Measurements from ENCODE around the gene OBP2A.

OBP2A gene

DNA sequence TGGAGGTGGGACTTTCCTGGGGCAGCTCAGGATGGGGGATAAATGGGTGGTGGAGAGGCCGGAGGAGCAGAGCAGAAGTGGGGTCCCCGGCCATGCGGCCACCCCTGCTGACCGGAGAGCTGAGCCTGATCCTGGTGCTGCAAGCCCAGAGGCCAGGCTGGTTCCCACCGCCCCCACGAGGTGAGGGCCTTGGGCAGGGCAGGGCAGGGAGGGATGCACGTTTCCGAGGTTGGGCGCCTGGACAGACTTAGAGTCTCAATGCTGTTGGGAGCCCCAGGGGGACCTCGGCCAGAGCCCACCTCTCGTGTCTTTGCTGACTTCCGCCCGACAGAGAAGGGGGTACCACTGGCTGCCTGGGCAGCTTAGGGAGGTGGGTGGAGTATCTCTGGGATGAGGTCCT lies 5.5 kb downstream of the OBP2A start:
- no peak for DNase-seq (ENCODE audit: low read depth in 3 of 3)

DNA sequence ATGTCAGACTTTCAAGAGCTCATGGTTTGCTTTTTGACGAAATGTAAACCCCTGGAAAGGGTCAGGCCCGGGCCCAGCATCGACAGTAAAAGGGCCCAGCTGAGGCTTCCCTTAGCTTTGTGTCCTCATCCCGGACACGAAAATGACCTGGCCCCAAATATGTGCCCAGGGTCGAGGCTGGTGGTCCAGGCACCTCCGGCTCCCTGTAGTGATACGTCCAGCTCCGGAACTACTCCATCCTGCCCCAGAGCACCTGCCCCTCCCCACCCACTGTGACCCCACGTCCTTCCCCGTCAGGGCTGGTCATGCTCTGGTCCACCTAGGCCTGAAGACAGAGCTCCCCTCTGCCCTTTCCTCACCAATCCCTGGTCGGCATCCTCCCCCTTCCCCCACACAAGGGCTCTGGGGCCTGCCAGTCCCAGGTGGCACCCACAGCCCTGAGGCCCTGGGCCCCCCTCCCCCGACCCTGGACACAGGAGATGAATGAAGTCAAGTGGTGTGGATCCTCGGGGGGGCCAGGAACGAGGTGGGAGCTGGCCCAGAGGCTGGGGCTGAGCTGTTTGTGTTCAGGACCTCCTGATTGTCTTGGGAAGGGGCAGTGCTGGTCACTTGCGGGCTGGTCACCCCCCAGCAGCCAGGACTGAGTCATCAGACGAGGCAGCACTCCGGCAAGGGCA lies 6.2 kb downstream of the OBP2A start:
- no peak for DNase-seq (ENCODE audit: low read depth in 3 of 3)

DNA sequence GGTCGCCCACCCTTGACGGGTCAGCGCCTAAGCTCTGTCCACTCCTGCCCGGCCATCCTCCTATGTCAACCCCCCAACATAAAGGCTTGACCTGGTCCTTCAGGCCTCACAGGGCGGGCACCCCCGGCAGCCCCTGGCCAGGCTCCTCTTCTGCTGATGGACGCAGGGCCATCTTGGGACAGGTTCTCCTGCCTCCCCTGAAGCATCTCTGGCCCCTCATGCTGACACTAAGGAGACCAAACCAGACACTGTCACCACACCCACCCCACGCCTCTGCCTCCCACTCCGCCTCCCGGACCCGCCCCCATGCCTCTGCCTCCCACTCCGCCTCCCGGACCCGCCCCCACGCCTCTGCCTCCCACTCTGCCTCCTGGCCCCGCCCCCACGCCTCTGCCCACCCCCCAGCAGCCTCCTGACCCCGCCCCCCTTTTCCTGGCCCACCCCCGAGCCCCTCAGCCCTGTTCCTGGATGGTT lies 6.8 kb downstream of the OBP2A start:
- DNase-seq (ENCODE audit: low read depth in 3 of 3): no peak

DNA sequence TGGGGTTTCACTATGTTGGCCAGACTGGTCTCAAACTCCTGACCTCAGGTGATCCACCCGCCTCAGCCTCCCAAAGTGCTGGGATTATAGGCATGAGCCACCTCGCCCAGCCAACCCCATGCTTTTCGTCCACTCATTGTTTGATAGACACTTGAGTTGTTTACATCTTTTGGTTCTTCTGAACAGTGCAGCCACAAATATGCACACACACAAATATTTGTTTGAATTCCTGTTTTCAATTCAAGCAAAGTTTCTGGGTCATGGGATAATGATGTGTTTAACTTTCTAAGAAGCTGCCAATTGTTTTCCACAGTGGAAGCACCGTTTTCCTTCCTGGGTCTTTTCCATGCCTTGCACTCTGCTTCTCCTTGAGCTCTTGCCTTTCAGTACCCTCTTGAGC lies 8.8 kb downstream of the OBP2A start:
- no peak for DNase-seq (ENCODE audit: low read depth in 3 of 3)

DNA sequence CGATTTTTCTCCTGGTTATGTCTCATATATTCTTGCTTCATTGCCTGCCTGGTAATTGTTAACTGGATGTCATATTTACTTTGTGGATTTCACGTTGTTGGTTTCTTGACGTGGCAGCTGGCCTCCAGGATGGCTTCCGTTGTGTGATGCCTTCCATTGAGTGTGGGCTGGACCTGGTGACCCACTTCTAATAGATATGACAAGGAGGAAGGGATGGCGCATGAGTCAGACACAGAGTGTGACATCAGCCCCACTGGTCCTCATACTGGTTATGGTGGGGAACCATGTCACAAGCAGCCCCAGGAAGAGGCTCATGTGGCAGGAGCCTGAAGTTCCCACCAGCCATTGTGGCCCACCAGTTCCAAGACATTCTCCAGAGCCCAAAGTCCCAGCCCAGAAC lies 9.3 kb downstream of the OBP2A start:
- no peak for DNase-seq (ENCODE audit: low read depth in 3 of 3)

DNA sequence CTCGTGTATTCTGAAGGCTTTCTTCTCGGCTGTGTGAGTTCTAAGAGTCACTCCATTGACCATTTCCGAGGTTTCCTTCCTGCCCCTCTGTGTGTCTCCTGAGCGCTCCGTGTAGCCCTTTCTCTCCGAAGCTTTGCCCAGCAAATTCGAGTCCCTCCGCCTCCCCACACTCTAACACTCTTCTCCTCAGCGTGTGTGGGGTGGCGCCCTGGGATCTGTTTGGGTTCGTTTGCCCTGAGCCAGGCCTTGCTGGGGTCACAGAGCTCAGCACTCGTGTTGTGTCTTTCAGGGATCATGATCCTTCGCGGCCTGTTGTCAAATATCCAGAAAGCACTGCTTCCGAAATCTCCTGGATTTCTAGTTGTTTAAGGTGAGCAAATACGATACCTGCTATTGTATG lies 10.0 kb downstream of the OBP2A start:
- no peak for DNase-seq (ENCODE audit: low read depth in 3 of 3)

DNA sequence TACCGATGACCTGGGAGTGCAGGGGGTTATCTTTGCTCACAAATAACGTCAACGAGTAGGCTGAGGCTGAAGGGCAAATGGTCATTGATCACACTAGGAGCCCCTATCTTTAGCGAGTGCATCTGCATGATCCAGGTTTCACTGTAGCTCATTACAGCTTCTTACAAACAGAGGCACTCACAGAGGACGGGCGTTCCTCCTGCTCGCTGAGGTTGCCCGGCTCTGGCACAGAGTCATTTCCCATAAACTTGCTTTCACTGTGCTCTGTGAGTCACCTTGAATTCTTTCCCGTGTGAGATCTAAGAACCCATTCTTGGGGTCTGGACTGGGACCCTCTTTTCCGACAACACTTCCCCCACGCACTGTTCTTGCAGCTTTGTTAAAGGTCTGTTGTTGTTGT lies 13.7 kb downstream of the OBP2A start:
- no peak for DNase-seq (ENCODE audit: low read depth in 3 of 3)

DNA sequence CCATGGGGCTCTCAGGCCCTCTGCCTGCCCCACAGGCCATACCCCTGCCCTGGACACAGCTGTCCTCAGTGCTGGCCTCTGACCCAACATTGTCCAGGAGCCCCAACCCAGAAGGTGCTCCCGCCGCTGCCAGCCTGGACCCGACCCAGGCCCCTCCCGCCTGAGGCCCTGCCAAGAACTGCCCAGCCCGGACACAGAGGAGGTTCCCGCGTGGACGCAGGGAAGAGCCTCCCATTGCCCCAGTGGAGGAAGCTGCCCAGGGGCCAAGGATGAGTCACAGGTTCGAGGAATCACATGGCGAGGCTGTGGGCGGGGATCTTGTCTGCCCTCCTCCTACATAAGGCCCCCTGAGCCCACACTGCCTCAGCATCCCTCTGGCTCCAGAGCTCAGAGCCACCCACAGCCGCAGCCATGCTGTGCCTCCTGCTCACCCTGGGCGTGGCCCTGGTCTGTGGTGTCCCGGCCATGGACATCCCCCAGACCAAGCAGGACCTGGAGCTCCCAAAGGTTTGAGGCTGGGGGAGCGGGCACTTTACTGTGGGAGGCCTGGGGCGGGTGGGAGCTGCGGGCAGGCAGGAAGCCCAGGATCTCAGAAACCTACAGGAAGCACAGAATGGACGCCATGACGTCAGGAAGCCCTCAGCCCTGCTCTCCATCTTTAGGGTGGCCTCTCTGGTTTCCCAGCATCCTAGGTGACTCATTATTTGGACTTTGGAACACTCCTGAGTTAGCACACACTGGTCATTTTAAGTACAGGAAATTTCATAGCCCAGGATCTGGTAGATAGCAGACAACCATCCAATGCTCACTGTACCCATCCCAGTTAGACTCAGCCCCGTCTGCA lies 15.7 kb downstream of the OBP2A start, which contains the start of gene PAEP:
TSS of gene PAEP (plus strand) at position 366 of the 844 bp plus-strand sequence.
- no peak for DNase-seq (ENCODE audit: low read depth in 3 of 3)

DNA sequence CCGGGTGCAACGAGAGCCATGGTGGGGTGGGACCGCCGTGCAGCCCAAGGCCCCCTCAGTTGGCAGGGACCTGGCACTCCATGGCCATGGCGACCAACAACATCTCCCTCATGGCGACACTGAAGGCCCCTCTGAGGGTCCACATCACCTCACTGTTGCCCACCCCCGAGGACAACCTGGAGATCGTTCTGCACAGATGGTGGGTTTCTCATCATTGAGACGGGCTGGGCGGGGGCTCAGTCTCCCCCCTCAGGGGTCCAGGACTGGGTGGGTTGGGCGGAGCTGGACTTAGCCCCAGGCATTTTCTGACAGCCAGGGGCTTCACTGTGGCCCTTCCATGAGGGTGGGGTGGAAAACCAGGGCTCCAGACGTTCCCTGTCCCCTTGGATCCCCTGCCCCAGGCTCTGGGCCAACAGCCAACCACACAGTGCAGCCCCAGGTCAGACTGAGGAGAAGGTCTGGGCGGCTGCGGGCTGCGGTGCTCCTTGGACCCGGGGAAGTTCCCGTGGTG lies 16.4 kb downstream of the OBP2A start:
- no peak for DNase-seq (ENCODE audit: low read depth in 3 of 3)

DNA sequence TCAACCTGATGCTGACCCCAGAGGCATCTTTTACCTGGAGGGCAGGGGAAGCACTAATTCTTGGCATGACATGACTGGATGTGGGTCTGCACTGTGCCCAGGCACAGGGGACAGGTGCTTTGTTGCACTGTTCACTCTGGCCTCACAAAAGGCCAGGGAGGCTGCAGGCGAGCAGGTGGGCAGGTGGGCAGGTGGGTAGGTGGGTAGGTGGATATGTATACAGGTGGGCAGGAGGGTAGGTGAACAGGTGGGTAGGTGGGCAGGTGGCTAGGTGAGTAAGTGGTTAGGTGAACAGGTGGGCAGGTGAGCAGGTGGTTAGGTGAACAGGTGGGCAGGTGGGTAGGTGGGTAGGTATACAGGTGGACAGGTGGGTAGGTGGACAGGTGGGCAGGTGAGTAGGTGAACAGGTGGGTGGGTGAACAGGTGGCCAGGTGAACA lies 17.1 kb downstream of the OBP2A start:
- no peak for DNase-seq (ENCODE audit: low read depth in 3 of 3)

DNA sequence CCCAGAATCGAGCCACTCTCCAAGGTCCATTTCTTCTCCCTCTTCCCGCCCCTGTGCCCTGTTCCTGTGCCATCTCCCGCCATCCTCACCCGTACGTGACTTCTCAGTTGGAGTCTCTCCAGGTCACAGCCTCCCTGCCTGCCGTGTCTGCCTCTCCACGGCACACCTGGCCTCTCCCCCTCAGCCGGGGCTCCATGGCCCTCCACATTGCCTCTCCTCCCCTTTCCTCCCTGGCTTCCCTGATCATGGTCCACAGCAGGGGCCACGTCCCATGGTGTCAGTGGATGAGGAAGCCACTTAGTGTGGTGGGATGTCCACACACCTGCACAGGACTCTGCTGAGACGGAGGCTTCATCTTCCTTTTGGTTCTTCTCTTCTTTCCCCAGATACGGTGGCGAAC lies 17.9 kb downstream of the OBP2A start:
- DNase-seq (ENCODE audit: low read depth in 3 of 3): no peak

DNA sequence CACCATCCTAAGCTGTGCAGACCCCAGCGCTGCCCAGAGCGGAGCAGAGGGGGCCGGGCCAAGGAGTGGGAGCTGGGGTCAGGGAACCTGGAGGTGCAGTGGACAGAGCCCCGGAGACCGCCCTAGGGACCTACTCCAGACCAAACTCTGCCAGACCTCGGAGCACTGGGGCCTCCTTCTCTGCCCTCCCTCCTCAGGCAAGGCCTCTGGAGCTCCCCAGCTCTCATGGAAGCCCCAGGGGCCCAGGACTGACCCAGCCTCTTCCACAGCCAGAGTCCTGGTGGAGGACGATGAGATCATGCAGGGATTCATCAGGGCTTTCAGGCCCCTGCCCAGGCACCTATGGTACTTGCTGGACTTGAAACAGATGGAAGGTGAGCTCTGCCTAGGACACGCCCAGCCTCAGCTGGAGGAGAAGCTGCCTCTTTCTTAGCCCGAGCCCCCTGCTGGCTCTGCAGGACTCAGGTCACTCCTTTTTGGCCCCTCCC lies 19.3 kb downstream of the OBP2A start:
- DNase-seq (ENCODE audit: low read depth in 3 of 3): no peak

DNA sequence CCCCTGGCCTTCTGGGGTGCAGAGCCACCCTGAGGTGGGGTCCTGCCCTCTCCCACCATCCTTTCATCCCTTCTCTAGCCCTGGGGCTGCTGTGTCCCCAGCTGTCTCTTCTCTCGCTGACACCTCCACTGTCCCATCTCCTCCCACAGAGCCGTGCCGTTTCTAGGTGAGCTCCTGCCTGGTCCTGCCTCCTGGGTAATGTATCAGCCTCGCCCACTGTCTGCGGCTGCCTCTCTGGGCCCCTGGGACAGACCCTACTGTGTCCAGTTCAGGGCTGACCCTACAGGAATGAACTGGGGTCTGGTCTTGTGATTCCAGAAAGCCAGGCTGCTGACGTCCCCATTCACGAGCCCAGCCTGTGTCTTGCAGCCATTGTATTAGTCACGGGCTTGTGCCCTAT lies 19.7 kb downstream of the OBP2A start:
- DNase-seq (ENCODE audit: low read depth in 3 of 3): no peak

DNA sequence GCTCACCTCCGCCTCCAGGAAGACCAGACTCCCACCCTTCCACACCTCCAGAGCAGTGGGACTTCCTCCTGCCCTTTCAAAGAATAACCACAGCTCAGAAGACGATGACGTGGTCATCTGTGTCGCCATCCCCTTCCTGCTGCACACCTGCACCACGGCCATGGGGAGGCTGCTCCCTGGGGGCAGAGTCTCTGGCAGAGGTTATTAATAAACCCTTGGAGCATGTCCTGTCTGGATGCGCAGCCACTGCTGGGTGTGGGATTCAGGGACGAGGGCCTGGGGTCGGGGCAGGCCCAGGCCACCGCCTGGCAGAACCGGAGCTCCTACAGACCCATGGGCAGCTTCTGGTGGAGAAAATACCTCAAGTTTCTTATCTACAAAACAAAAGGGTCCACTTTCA lies 20.6 kb downstream of the OBP2A start:
- DNase-seq (ENCODE audit: low read depth in 3 of 3): no peak

DNA sequence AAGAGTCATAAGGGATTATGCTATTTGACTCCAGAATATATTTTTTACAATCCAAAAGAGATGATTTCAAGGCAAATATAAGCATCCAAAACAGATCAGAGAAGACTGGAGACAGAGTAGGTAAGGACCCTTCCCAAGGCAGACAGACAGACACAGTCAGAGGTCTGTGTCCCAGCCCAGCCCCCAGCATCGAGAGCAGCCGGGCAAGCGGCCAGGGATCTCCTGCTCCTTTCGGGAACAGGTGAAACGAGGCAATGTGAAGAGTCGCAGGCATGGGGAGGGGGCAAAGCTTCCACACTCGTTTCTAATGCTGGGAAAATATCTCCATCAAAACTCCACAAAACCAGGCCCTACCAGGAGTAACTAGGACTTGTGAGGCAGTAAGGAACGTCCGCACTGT lies 21.4 kb downstream of the OBP2A start:
- DNase-seq (ENCODE audit: low read depth in 3 of 3): no peak

DNA sequence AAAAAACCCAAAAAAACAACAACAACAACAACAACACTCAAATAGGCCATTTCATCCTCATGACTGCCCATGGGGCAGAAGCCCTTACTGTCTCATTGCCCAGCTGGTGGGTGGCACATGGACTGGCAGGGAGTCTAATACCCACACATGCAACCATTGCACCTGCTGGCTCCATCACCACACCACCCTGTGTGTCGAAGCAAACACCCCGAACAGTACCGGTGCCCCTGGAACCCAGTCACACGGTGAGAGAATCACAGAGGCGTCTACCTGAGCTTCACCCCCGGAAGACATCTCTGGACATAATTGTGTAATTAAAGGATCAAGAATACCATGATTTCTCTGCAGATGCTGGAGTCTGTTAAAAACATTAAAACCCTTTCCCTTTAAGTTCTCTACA lies 22.1 kb downstream of the OBP2A start:
- no peak for DNase-seq (ENCODE audit: low read depth in 3 of 3)

DNA sequence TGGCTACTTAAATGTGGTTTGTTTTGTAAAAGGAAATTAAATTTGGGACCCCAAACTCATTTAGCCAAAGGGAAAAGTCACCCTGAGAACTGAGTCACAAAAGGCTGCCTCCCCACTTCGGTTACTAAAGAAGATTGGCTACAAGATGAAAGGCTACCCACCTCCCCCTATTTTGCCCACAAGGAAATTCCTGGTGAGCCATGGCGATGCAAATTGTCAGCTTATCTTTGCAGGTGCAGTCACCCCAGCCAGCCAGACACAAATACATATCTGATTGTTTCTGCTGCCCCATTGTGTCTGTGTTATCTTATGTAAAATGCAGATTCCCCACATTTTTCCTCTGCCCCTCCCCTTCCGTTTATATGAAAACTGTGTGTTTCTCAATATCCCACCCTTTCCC lies 24.5 kb downstream of the OBP2A start:
- no peak for DNase-seq (ENCODE audit: low read depth in 3 of 3)

DNA sequence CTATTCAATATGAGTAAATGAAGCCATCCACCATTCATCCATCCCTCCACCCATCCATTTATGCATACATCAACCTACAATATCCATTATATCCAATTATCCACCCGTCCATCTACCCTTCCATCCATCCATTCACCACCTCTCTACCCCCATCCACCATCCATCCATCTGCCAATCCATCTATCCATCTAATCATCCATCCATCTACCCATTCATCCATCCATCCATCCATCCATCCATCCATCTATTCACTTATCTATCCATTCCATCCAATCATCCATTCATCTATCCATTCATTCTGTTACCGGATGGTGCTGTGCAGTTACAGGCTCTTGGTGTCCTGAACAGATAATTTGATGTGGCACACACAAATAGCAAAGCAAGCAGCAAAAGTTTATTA lies 26.3 kb downstream of the OBP2A start:
- no peak for DNase-seq (ENCODE audit: low read depth in 3 of 3)

DNA sequence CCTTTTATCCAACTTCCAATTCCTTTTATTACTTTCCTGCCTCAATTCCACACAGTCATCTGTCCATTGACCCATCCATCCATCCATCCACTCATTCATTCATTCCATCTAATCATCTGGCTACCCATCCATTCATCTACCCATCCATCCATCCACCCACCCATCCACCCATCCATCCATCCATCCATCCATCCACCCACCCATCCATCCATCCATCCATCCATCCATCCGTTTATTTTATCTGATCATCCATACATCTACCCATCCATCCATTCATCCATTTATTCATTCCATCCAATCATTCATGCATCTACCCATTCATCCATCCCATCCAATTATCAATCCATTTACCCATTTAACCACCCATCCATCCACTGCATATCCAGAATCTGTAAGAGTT lies 27.2 kb downstream of the OBP2A start:
- no peak for DNase-seq (ENCODE audit: low read depth in 3 of 3)

DNA sequence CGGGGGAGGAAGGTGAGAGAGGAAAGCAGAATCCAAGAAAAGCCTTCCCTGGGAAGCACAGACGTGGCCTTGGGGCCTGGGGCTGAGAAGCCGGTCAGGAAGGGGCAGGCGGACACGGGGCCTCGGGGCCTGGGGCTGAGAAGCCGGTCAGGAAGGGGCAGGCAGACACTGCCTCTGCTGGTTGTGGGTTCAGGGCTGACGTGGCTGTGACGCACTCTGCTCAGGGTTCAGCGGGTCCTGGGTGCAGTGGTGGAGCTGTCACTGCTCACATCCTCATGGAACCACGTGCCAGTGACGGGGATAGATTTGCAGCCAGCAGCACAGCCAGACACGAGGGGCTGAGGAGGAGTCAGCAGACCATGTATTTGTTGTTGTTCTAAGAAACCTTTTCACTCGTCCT lies 28.4 kb downstream of the OBP2A start:
- no peak for DNase-seq (ENCODE audit: low read depth in 3 of 3)

DNA sequence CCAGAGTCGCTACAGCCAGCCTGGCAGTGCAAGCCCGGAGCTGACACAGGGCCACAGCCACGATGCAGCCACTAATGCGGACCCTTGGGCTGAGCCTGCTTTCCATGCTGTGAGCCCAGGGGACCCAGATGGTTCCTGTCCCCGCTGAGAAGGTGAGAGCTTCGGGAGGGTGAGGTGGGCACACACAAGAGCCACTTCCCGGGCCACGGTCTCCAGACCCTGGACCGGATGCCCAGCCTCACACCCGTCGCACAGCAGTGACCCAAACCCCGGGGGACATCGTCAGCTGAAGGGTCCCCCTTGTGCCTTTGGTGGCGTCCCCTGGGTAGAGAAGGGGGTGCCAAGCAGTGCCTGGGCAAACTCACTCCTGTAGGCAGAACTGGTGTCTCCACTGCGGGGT lies 29.0 kb downstream of the OBP2A start:
- no peak for DNase-seq (ENCODE audit: low read depth in 3 of 3)

DNA sequence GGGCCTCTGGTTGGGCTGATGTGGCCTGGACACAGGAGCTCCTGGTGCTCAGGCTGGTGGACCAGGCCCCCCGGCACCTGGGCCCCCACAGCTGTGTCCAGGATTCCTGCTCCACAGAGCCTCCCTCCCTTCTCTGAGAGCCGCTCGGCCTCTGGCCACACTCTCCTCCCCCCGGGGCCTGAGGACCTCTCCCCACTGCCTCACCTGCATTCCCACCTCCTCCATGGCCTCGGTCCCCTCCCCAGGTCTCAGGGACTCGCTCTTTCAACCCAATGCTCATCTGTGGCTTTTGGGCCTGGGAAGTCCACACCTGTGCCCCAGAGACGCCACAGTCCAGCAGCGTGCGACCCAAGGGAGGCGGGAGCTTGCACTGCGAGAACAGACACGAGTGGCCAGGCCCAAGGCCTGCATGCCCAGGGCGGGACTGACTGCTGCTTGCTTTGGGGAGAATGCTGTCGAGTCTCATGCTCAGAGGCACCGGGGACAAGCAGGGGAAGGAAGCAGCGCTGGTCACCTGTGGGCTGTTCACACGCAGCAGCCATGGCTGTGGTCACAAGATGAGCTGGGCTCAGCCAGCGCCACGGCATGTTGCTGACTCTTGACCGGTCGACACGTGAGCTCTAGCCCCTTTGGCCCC lies 30.2 kb downstream of the OBP2A start:
- DNase-seq (ENCODE audit: low read depth in 3 of 3): no peak

Measured in stimulated activated CD4-positive, alpha-beta T cell treated with anti-CD3 and anti-CD28 coated beads, TNF-alpha, amount 100 ng/mL, for 4 hours (primary cell).